Esophagus mucosa (tissue), 1 donor: ENCODE data around the gene GPATCH2L. TPM values are rescaled to one million over a fixed set of nuclear protein-coding genes. Genes with fewer than 3 reads are reported as not detected.

Experiments used
- ATAC-seq: fragments of 200-7000 bp; cut with Tn5 transposase; one replicate; pipeline ENCODE4 v1.9.1; 2020
- total RNA-seq: library from RNA; stranded (reverse); gene quantifications from one replicate; pipeline ENCODE4 v1.2.4, GENCODE V29; 2023
- donor health status: DM: yes; HTN: yes; CAD: no.

GPATCH2L gene
- total RNA-seq, 1 donor from 2014 or later: 17.5 TPM

DNA sequence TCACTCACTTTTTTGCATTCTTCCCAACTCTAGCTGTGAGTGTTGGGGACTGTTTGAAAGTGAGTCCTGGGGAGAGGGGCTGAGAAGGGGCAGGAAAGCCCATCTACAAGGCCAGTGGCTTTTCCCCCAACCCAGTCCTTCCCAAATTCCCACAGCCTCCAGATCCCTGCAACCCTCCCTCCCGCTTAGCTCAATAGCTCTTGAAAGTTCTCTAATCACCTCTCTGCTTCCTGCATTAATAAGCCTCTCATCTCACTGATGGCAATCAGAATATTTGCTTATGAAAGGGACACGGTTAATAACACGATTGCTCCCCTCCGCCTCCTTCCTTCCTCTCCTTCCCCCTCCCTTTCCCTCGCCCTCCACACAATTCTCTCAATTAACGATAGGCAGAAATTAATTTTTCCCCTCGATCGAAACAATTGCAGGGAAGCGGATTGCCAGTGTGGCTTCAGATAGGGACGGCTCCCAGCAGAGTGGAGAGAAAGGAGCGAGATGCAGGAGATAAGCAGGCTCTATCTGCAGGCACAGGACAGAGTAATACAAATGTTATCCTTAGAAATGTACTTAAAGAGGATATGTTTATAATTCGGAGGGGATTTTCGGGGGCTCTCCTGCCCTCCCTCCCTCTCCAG, 15.1 kb upstream of the GPATCH2L start:
- no peak for ATAC-seq

GRCh38 chr14:76138119-76138757, 13.5 kb upstream of the GPATCH2L start:
- ATAC-seq: no peak

DNA sequence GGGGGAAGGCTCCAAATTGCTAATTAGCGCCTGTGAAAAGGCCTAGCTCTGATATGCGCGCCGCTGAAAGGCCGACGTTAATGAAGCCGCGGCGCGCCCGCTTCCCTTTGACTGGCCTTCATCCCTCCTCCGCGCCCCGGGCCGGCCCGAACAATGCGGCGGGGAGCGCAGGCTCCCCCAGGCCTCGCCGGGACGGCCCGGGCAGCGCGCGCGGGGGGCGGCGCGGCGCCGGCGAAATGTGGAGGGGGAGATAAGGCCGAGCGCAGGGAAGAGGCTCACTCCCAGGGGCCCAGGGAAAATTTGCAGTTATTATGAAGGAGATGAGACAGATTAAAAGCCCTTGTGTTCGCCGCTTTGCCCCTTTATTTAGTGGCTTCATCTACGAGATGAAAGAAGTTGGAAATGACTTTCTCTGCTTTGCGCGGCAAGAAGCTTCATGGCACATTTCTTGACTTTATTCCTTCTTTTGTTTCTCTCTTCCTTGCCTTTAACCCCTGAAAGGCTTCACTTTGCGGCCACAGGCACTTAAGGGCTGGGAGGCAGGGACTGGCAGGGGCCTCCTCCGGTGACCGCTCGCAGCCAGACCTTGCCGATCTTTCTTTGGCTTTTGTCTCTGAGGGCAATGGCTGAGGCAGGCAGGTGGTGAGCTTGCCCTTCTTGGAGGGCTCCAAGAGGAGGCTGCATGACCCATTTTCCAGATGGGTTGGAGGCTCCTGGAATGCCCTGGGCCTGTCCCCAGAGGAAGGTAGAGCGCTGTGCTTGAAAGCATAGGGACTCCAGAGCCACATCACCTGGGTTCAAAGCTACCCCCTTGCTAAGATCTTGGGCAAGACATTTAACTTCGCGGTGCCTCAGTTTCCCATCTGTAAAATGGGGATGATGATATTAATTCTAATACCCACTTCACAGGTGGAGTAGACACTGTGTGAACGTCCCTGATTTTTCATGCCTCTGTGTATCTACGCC, 12.7 kb upstream of the GPATCH2L start:
- no peak for ATAC-seq

- ATAC-seq: no peak
Observed at GRCh38 chr14:76143642-76144041, 8.1 kb upstream of the GPATCH2L start.

DNA sequence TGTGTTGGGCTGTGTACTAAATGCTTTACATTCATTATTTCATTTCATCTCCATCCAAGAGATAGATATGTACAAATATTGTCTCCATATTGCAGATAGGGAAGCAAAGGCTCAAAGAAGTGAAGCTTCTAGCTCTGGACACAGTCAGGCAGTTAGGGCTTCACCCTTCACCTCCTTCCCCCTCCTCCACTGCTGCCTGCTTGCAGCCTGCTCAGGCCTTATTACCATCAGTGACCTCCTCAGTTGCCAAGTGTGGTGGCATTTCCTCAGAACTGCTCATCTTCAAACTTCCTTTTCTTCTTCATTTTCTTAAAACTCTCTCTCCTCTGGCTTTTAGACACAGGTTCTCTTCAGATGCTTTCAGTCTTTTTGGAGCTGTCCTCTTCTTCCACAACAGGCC, 4.7 kb upstream of the GPATCH2L start:
- ATAC-seq: no peak

- ATAC-seq: no peak
Observed at GRCh38 chr14:76149196-76149595, 2.5 kb upstream of the GPATCH2L start.

GRCh38 chr14:76152333-76152681, 585 bp downstream of the GPATCH2L start:
- peak; percentile 90 for ATAC-seq

DNA sequence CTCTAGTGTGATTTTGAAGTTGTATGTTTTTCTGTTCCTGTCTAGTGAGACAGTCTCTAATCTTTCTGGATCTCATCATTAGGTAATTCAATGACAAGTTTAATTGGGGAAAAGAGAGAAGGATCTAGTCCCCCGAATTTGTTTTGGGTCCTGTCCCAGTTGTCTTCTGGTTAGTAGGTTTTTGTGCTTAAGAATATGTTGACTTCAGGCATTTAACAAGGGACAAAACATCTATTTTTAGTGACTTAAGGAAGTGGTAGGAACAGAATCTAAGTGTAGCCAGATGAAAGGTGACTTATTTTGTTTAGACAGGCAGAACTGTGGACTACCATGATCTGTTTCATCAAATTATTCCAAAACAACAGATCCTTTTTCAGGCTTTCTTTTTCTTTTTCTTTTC, 2.2 kb downstream of the GPATCH2L start:
- ATAC-seq: no peak

DNA sequence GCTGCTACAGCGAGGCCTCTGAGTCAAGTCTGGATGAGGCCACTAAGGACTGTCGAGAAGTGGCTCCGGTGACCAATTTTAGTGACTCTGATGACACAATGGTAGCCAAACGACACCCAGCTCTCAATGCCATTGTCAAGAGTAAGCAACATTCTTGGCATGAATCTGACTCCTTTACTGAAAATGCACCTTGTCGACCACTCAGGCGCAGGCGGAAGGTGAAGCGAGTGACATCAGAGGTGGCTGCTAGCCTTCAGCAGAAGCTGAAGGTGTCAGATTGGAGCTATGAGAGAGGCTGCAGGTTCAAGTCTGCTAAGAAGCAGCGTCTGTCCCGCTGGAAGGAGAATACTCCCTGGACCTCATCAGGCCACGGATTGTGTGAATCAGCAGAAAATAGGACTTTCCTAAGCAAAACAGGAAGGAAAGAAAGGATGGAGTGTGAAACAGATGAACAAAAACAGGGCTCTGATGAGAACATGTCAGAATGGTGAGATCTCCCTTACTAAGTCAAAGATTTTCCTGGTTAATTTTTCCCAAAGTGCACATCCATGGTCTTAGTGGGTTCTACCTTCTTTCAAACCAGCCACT, 2.9 kb downstream of the GPATCH2L start:
- no peak for ATAC-seq

- no peak for ATAC-seq
Observed at GRCh38 chr14:76163668-76164363, 12.1 kb downstream of the GPATCH2L start.

DNA sequence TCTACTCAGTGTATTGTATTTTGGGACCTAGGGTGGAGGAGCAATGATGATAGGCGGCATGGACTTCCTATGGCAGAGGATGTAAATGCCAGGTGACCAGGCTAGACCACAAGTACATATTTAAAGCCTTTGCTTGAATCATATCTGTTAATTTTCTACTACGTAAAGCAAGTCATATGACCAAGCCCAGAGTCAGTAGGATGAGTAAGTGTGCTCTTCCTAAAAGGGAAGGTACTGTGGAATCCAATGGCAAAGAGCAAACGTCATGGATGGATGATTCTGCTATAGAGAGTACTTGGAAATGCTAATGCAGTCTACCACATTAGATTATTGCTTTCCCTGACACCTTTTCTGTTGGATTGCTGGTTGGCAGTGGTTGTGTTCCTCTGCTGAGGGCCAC, 16.8 kb downstream of the GPATCH2L start:
- ATAC-seq: peak; percentile 17

GRCh38 chr14:76169776-76170175, 18.1 kb downstream of the GPATCH2L start:
- ATAC-seq: no peak

DNA sequence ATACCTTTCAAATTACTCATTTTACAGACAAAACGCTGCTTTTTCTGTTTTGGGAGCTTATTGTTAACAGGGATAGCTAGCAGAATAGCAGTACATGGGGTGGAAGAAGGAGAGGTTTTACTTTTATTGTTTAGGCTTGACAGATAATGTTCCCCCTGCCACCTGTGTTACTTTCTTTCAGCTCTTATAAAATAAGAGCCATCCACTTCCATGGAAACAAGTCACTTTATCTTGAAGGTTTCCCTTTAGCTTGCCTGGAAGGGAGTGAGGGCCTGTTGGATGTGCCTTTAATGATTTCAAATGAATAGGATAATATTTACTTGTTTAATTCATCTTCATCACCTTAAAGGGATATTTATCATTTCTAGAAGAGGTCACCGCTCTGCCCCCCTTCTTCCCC, 23.3 kb downstream of the GPATCH2L start:
- no peak for ATAC-seq

GRCh38 chr14:76175942-76176341, 24.2 kb downstream of the GPATCH2L start:
- ATAC-seq: no peak

- no peak for ATAC-seq
Observed at GRCh38 chr14:76181546-76181945, 29.8 kb downstream of the GPATCH2L start.

GRCh38 chr14:76186308-76187027, 34.7 kb downstream of the GPATCH2L start:
- no peak for ATAC-seq

GRCh38 chr14:76191297-76191696, 39.6 kb downstream of the GPATCH2L start:
- ATAC-seq: no peak

DNA sequence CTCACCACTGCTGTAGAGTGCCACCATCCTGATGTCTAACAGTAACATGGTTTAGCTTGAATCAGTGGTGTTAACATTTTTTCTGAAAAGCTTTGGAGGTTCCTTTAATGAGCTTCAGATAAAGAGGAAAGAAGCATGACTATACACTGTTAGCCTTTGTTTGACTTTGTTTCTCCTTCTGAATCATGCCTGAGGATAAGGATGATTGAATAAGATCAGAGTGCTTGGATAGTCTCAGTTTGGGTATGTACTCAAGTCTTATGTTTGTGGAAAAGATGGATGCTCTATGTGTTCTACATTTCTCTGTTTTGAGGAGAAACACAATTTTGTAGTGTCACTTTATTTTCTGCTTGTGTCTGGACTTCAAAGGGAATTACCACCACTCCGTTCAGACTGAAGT, 42.0 kb downstream of the GPATCH2L start:
- no peak for ATAC-seq

DNA sequence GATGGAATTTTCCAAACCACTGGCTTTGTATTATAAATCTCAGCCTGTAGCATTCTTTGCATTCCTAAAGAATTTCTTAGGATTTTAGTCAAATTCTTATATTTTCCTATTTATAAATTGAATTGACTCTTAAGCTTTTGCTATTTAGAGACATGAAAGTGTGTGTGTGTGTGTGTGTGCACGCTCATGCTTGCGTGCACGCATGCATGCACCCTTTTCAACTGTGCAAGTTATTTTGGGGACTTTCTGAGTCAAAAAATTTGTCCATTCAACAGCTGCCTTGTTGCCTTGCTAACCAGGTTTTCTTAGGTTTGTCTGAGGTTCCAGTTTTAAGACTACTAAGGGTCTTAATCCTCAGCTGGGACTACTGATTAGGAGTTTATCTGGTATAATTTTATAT, 42.6 kb downstream of the GPATCH2L start:
- no peak for ATAC-seq

- ATAC-seq: no peak
Observed at GRCh38 chr14:76195003-76195402, 43.3 kb downstream of the GPATCH2L start.

DNA sequence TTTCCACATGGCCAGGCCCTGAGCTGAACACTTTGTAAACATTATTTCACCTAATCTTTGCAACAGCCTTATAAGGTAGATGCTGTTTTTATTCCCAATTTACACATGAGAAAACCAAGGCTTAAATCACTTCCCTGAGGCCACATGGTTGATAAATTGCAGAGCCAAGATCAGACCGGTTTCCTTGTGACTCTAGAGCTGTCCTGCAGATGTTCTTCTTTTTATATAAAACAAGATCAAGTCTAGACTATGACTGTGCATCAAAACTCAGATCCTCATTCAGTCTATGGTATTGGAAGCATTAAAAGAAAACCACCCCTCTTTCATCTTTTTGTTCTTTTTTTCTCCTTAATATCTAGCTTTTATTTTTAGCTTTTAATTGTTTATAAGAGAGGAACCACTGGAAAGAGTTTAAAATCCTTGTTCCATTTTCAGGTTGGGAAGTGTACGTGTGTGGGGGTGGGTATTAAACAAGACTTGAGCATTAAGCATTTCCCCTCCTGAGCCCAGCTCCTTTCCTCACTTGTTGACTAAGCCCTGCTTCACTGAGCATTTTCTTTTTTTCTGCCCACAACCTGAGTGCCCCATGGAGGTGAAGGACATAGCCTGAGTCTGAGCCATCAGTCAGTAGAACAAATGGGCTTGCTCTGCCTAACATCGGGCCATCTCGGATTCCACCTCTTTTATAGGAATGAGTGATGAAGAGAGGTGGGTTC, 45.4 kb downstream of the GPATCH2L start:
- no peak for ATAC-seq
